HG03280 (cell line): ENCODE data around the gene GIMAP1.

ENCODE experiments used
- ATAC-seq: cut with Tn5 transposase; IDR thresholded peaks from one replicate; pipeline ENCODE4 v1.9.1; 2021; ENCODE audit warnings: mild to moderate bottlenecking, moderate library complexity; ENCODE audit not compliant: unreplicated experiment

GIMAP1 gene

GRCh38 chr7:150721970-150722373 lies 5.6 kb downstream of the GIMAP1 start:
- no peak for ATAC-seq

- no peak for ATAC-seq
These were observed 6.1 kb downstream of the GIMAP1 start for GRCh38 chr7:150722431-150722931.

DNA sequence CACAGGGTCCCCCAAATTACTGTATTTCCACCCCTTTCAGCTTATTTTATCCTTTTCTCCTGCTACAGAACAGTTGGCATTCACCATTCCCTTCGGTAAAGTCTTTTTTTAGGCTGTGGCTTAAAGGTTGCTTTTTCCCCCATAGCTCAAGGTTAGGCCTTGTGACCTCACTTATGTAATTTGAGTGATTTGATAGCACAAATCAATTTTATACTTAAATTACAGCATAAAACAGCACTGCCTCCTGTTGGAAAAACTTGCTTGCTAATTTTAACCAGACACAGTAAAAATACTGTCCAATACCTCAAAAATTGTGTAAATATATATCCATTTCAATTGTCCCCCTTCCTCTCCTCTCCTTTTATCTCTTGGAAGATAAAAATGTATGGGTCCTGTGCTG lies 7.1 kb downstream of the GIMAP1 start:
- ATAC-seq, result no peak

DNA sequence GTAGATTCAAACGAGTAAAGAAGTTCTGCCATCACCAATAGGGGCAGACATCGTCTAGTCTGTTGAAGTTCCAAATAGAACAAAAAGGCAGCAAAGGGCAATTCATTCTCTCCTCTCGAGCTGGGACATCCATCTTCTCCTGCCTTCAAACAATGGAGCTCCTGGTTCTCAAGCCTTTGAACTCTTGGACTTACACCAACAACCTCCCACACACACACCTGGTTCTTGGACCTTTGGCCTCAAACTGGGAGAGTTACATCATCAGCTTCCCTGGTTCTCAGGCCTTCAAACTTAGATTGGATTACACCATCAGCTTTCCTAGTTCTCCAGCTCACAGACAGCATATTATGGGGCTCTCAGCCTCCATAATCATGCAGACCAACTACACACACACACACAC lies 11.0 kb downstream of the GIMAP1 start:
- ATAC-seq, result no peak

DNA sequence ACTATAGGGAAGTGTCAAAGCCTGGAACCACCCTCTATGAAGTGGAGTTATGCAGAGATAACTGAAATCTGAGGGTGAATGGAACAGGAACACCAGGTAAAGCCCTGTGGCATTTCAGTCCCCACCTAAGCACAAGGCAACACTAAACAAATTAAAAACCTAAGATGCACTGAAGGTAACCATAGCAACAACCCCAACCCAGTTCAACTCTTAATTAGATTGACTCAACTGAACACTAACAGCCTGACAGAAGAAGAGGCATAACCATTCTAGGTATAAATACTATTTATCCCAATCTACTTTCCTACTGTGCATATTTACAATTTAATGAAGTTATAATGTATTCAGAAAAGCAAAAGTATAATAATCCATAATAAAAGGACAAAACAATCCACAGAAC lies 11.6 kb downstream of the GIMAP1 start:
- ATAC-seq, result no peak

DNA sequence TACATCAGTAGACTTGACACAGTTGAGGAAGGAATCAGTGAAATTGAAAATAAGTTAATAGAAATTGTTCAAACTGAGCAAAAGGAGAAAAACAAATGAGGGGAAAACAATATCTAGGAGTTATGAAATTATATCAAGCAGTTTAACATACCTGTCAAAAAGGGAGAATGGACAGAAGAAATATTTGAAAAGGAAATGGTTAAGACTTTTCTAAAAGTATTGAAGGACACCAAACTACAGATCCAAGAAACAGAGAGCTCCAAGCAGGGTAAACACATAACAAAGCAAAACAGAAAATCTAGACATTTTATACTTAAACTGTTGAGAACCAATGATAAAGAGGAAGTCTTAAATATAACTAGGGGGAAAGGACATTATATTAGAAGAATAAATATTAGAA lies 12.2 kb downstream of the GIMAP1 start:
- no peak for ATAC-seq

GRCh38 chr7:150731916-150732315 lies 15.5 kb downstream of the GIMAP1 start:
- ATAC-seq, result no peak

- no peak for ATAC-seq
These were observed 16.5 kb downstream of the GIMAP1 start for GRCh38 chr7:150732786-150733481.

- ATAC-seq, result no peak
These were observed 17.2 kb downstream of the GIMAP1 start for GRCh38 chr7:150733482-150734095.

DNA sequence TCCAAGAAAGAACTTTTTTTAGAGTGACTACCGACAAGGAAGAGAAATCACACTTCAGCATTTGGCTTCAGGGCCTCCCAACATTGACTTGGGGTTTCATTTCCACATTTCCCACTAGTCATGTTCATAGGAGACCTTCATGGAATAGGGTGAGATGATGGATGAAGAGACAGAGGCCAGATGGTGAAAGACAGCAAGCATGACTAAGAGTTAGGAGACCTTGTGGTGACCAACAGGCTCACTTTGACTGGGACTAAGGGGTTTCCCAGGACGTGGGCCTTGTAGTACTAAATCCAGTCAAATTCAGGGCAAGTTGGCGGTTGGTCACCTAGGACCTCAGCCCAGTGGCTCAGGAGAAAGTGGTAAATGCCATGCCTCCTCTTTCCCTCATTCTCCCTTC lies 17.8 kb downstream of the GIMAP1 start:
- ATAC-seq, result no peak

DNA sequence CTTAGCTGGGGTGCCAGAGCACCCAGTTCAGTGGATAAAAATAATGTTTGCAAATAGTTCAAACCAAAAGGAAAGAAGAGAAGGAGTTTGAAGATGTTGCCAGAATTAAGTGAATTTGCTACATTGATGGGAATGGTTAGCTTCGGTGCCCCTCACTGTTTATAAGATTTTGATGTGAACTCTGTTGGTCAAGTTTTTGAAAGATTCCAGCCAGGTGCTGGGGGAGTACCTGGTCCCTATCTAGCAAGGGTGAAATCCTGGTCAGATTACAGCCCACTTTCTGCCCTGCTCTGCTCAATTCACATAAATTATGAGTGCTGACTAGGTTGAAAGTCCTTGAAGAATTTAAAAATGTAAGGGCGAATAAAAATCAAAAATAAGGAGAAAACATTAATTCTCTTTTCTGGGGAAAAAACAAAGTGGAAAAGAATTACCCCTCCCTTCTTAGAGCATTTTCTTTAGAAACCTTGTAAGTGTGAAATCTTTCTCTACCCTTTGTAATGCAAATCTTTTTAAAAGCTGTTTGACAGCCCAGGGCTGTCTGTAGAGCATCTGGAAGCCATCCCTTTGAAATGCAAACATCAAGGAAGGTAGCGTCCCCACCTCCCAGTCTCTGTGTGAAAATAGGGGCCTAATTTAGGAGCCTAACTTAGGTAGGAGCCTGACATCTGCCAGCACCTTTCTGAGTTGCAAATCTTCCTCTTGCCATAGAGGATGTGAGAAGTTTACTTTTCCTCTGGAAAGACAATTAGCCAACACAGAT lies 19.4 kb downstream of the GIMAP1 start:
- no peak for ATAC-seq

- ATAC-seq, result no peak
These were observed 20.5 kb downstream of the GIMAP1 start for GRCh38 chr7:150736864-150737263.

DNA sequence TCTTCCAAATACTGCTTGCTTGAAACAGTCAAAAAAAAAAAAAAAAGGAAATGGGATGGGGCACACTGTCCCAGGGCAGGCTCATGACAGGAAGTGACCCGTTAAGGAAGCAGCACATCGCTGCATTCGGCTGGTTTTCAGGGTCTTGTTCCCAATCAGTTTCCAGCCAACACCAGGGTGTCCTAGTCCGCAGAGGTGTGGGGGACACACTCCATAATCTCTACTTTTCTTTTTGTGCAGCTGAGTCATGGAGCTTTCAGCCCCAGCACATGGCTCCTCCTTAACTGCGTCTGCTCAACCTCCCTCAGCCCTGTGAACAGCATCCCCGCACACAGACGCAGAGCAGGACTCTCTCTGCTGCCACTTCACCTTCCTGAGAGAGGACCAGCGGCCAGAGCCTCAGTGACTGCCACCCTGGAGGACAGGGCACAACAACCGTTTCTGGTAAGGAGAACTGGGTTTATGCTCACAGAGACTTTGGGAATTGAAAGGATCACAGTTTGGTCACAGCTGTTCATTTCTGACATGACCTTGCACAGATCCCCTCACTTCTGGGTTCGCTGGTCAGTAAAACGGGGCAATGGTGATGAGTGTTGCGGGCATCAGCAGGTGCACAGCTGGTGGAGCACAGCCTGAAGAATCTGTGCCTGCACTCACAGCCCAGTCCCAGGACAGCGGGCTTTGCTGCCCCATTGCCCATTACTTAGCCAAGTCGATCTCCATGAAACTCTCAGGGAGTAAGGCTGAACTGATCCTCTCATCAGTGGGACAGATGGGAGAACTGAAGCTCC lies 21.0 kb downstream of the GIMAP1 start, which contains the start of gene GIMAP5:
TSS of gene GIMAP5 (plus strand) at position 154 of the 791 bp plus-strand sequence. CDS start 3,467 bp downstream, outside the sequence.
- ATAC-seq, result peak; percentile 53

DNA sequence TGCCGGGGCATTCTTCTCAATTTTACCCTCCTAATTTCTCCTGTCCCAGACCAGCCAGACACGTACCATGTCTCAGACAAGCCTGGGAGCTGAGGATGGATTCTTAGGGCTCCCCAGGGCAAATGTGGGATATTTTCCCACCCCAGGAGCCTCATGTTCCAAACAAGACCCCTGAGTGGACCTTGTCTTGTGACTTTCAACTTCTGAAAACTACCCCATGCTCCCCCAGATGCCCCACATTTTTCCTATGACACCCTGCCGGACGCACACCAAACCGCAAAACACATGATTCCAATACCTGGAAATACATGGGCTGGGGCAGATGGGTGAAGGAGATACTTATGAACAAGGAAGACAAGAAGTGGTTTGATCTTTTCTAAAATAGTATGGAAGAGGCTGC lies 21.7 kb downstream of the GIMAP1 start:
- no peak for ATAC-seq

GRCh38 chr7:150738591-150739001 lies 22.2 kb downstream of the GIMAP1 start:
- no peak for ATAC-seq

DNA sequence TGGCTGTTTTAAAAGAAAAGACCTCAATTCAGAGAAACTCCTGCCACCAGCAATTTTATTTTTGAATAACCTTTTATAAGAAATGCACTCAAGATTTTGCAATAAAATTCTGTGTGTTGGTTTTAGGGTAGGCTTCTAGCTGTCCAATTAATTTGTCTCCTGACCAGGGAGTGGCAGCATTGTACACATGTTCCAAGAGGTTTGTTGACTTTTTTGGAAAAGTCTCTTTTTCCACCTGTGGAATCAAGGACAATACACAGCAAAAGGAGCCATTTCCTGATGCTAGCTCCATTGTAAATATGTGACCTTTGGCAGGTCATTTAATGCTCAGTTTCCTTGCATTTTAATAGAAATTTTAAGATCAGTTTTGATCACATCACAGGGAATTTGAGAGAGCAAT lies 22.6 kb downstream of the GIMAP1 start:
- ATAC-seq, result no peak

- no peak for ATAC-seq
These were observed 23.6 kb downstream of the GIMAP1 start for GRCh38 chr7:150740053-150740452.

GRCh38 chr7:150742286-150742968 lies 26.0 kb downstream of the GIMAP1 start:
- ATAC-seq, result no peak

DNA sequence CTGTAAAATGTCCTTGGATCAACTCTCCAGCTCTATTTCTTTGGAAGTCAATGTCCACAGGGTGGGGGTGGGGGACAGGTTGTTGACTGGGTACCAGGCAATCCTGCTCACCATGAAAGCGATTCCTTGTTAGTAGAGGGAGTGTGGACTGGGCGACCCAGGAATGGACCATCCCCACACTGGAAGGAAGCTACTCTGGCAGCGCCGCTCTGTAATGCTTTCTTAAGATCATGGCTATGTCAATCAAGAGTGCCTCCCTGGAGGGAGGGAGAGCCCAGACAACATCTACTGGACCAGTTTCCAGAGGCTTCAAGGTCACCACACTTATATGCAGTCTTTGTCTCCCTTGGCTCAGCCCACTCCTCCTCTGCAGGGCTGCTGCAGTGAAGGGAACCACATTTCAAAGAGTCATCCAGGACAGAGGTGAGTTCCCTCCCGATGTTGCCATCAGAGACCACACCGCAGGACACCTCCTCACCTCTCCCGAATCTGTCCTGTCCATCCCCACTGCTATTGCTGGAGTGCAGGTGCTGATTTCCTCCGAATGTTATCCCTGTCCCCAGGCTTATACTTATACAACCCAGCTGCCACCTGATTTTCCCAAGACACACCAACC lies 27.7 kb downstream of the GIMAP1 start:
- no peak for ATAC-seq

DNA sequence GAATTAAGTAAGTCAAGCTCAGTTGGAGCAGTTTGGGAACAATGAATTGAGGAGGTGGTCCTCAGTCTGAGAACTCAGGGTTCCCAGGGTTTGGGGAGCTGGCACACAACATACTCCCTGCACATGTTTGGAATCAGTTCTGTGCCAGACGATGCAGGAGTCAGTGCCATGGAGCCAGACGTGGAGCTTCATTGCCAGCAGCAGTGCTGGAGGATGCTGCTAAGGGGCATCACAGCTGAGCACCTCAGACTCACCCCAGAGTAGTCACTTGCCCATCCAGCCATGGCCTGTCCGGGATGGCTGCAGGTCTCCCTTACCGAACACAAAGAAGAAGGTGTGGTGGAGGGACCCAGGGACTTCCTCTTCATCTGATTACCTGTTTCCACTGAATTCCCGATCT lies 28.7 kb downstream of the GIMAP1 start:
- ATAC-seq, result no peak
